HG03045 (cell line): Measurements from ENCODE around the gene PTS.
A peak's percentile ranks its signal among the peaks of the same experiment; 100 is the strongest.

Experiments
- ATAC-seq: cut with Tn5 transposase; IDR thresholded peaks from one replicate; pipeline ENCODE4 v1.9.1; 2021; ENCODE audit warnings: mild to moderate bottlenecking, moderate library complexity; ENCODE audit not compliant: unreplicated experiment

PTS gene

GRCh38 chr11:112260490-112260889, 34.3 kb downstream of the PTS start, which contains the start of gene PLET1:
PLET1 (minus strand) TSS chr11:112260860; CDS start chr11:112260589, 271 bp downstream.
- ATAC-seq: no peak

GRCh38 chr11:112265659-112266409, 39.6 kb downstream of the PTS start:
- ATAC-seq: no peak

- no peak for ATAC-seq
Observed at GRCh38 chr11:112266410-112266778, 40.2 kb downstream of the PTS start.

- no peak for ATAC-seq
Observed at GRCh38 chr11:112267188-112267591, 41.0 kb downstream of the PTS start.

GRCh38 chr11:112268406-112268805, 42.2 kb downstream of the PTS start:
- no peak for ATAC-seq

- ATAC-seq: no peak
Observed at GRCh38 chr11:112269139-112269538, 42.9 kb downstream of the PTS start.

GRCh38 chr11:112270551-112271180, 44.4 kb downstream of the PTS start:
- no peak for ATAC-seq

- no peak for ATAC-seq
Observed at GRCh38 chr11:112271242-112271641, 45.0 kb downstream of the PTS start.

- no peak for ATAC-seq
Observed at GRCh38 chr11:112273066-112273465, 46.8 kb downstream of the PTS start.

GRCh38 chr11:112274007-112274783, 48.0 kb downstream of the PTS start:
- no peak for ATAC-seq

- no peak for ATAC-seq
Observed at GRCh38 chr11:112277029-112277428, 50.8 kb downstream of the PTS start.

GRCh38 chr11:112277941-112278340, 51.7 kb downstream of the PTS start:
- no peak for ATAC-seq

- no peak for ATAC-seq
Observed at GRCh38 chr11:112278803-112279202, 52.6 kb downstream of the PTS start.

- ATAC-seq: peak; percentile 60
Observed at GRCh38 chr11:112279901-112280267, 53.7 kb downstream of the PTS start.

- peak; percentile 67 for ATAC-seq
Observed at GRCh38 chr11:112280268-112281126, 54.3 kb downstream of the PTS start.

- ATAC-seq: no peak
Observed at GRCh38 chr11:112281726-112282125, 55.5 kb downstream of the PTS start.
